ENCODE measurements around the gene TSPYL2.

TSPYL2 gene

GRCh38 chrX:53087388-53087831 is 5.2 kb downstream of the TSPYL2 start:
- H3K27me3 Mint-ChIP-seq (ENCODE audit: low read depth), result no peaks in the 10 kb centered on the region
- H3K4me1 Mint-ChIP-seq, result peaks cover 51% of the 10 kb centered on the region
- TF ChIP-seq, protein P1, sequence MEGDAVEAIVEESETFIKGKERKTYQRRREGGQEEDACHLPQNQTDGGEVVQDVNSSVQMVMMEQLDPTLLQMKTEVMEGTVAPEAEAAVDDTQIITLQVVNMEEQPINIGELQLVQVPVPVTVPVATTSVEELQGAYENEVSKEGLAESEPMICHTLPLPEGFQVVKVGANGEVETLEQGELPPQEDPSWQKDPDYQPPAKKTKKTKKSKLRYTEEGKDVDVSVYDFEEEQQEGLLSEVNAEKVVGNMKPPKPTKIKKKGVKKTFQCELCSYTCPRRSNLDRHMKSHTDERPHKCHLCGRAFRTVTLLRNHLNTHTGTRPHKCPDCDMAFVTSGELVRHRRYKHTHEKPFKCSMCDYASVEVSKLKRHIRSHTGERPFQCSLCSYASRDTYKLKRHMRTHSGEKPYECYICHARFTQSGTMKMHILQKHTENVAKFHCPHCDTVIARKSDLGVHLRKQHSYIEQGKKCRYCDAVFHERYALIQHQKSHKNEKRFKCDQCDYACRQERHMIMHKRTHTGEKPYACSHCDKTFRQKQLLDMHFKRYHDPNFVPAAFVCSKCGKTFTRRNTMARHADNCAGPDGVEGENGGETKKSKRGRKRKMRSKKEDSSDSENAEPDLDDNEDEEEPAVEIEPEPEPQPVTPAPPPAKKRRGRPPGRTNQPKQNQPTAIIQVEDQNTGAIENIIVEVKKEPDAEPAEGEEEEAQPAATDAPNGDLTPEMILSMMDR (IDR thresholded peaks at IDR 0.05; ENCODE audit: unreplicated experiment in 3 of 3), result no peak
- H3K4me3 Mint-ChIP-seq, result peak overlapping the region; percentile 90 to 96 (median 93)
- H3K36me3 Mint-ChIP-seq (ENCODE audit: low read depth), result peaks cover 40% of the 10 kb centered on the region
- peaks cover 12% of the 10 kb centered on the region for H3K9me3 Mint-ChIP-seq
- H3K27ac Mint-ChIP-seq, result peak overlapping the region; percentile 67 to 96 (median 79)

- Mint-ChIP-seq H3K27me3 (ENCODE audit: low read depth) (no peaks in the 10 kb centered on the region), H3K4me3 (peak overlapping the region; percentile 90 to 96 (median 93)), H3K9me3 (peaks cover 11% of the 10 kb centered on the region), H3K4me1 (peaks cover 50% of the 10 kb centered on the region), H3K27ac (peak overlapping the region; percentile 79 to 96 (median 96)), H3K36me3 (ENCODE audit: low read depth) (peaks cover 40% of the 10 kb centered on the region)
- TF ChIP-seq, protein P1 (IDR thresholded peaks at IDR 0.05; ENCODE audit: unreplicated experiment in 3 of 3), result no peak
Observed at GRCh38 chrX:53088136-53088974, 6.2 kb downstream of the TSPYL2 start.

GRCh38 chrX:53089224-53089842 is 7.2 kb downstream of the TSPYL2 start:
- peaks cover 32% of the 10 kb centered on the region for H3K36me3 Mint-ChIP-seq (ENCODE audit: low read depth)
- TF ChIP-seq, protein P1 (IDR thresholded peaks at IDR 0.05; ENCODE audit: unreplicated experiment in 3 of 3), result peak; percentile 66 to 76 (median 72)
- peaks cover 41% of the 10 kb centered on the region for H3K4me1 Mint-ChIP-seq
- peak overlapping the region; percentile 90 to 96 (median 93) for H3K4me3 Mint-ChIP-seq
- peaks cover 7% of the 10 kb centered on the region for H3K9me3 Mint-ChIP-seq
- H3K27me3 Mint-ChIP-seq (ENCODE audit: low read depth), result no peaks in the 10 kb centered on the region
- H3K27ac Mint-ChIP-seq, result peak overlapping the region; percentile 79 to 96 (median 96)

- Mint-ChIP-seq H3K4me3 (peak overlapping the region; percentile 33 to 46 (median 41)), H3K27me3 (ENCODE audit: low read depth) (no peaks in the 10 kb centered on the region), H3K9me3 (peaks cover 5% of the 10 kb centered on the region), H3K4me1 (peaks cover 39% of the 10 kb centered on the region), H3K36me3 (ENCODE audit: low read depth) (peaks cover 27% of the 10 kb centered on the region), H3K27ac (peak overlapping the region; percentile 80 to 96 (median 91))
- TF ChIP-seq, protein P1 (IDR thresholded peaks at IDR 0.05; ENCODE audit: unreplicated experiment in 3 of 3), result no peak
Observed at GRCh38 chrX:53089925-53090324, 7.8 kb downstream of the TSPYL2 start.

DNA sequence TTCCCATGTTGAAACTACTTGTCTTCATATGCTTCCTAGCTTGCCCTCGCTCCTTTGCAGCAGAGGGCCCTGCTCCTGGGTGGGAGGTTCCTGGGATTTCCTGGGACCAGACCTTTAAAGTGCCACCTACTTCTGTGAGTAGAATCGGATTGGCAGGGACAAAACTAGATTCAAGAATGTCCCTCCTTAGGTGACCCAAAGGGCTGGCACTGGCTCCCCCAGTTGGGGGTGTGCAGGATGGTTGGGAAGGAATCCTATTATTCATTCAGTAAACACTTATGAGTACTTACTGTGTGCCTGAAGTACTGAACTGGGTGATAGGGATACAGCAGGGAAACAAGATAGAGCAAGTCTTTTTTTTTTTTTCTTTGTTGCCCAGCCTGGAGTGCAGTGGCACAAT is 9.2 kb downstream of the TSPYL2 start:
- Mint-ChIP-seq H3K4me1 (peaks cover 32% of the 10 kb centered on the region), H3K9me3 (no peaks in the 10 kb centered on the region), H3K27ac (no peak overlapping the region)

More for the DNA sequence above, 9.2 kb downstream of the TSPYL2 start:
- H3K4me3 Mint-ChIP-seq, result no peak overlapping the region
- TF ChIP-seq, protein P1 (IDR thresholded peaks at IDR 0.05; ENCODE audit: unreplicated experiment in 3 of 3), result no peak
- no peaks in the 10 kb centered on the region for H3K27me3 Mint-ChIP-seq (ENCODE audit: low read depth)
- H3K36me3 Mint-ChIP-seq (ENCODE audit: low read depth), result peaks cover 14% of the 10 kb centered on the region
